ENCODE results near the gene FILIP1L. TPM values are rescaled to one million over a fixed set of nuclear protein-coding genes. Genes with fewer than 3 reads are reported as not detected.

Gene FILIP1L
- total and polyA plus RNA-seq, 2 of the 13 experiments (the other 11 are each of a cell fraction or from before 2014, with no cell fraction given): 8.1 to 187 TPM

DNA sequence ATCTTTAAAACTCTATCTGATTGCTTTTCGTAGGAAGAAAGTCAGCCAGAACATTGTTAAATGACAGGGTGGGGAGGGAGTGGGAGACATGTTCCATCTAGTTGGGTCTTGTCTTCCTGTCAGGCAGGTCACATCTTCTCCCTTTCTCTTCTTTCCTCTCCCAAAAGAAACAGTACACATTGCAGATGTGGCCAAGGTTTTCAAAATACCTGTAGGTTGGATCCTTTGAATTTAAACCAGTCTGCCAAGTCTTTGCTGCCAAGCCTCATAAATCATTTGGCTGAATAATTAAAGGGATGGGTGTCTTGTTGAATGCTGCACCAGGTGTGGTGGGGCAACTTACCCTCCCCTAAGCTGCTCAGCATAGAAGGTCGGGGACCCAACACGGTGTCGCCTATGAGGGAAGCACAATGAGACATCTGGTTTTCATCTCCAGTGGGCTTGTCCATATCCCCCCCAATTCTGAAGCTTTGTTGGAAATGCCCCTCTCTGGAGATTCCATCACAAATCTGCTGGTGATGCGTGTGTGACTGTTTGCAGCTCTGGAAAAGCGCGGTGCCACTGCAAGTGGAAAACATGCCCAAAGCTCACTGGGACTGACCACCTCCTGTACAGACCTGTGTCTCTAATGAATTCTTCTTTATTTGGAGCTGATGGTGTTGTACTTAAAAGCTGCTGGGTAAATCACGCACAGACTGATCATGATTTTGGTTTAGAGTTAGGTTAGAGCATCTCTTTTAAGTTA, 112.6 kb downstream of the FILIP1L start (continued):
- TF ChIP-seq, protein P1, sequence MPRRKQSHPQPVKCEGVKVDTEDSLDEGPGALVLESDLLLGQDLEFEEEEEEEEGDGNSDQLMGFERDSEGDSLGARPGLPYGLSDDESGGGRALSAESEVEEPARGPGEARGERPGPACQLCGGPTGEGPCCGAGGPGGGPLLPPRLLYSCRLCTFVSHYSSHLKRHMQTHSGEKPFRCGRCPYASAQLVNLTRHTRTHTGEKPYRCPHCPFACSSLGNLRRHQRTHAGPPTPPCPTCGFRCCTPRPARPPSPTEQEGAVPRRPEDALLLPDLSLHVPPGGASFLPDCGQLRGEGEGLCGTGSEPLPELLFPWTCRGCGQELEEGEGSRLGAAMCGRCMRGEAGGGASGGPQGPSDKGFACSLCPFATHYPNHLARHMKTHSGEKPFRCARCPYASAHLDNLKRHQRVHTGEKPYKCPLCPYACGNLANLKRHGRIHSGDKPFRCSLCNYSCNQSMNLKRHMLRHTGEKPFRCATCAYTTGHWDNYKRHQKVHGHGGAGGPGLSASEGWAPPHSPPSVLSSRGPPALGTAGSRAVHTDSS (CRISPR knock-in tag; conservative IDR thresholded peaks at IDR 0.05): no peak

- TF ChIP-seq ZSCAN22 (CRISPR knock-in tag; IDR thresholded peaks at IDR 0.05): no peak
- no peak for TF ChIP-seq ZNF501 (CRISPR knock-in tag; IDR thresholded peaks at IDR 0.05)
- TF ChIP-seq ZNF567 (CRISPR knock-in tag; IDR thresholded peaks at IDR 0.05; ENCODE audit: borderline replicate concordance): no peak
- no peak for TF ChIP-seq ETV5 (CRISPR knock-in tag; IDR thresholded peaks at IDR 0.05; ENCODE audit: borderline replicate concordance)
- no peak for TF ChIP-seq FLYWCH1 (CRISPR knock-in tag; IDR thresholded peaks at IDR 0.05)
- TF ChIP-seq ETV6 (CRISPR knock-in tag; conservative IDR thresholded peaks at IDR 0.05): no peak
- TF ChIP-seq ZNF589 (CRISPR knock-in tag; conservative IDR thresholded peaks at IDR 0.05): no peak
- TF ChIP-seq ZNF329 (CRISPR knock-in tag; IDR thresholded peaks at IDR 0.05; ENCODE audit: low read depth): no peak
- no peak for TF ChIP-seq SRSF9 (IDR thresholded peaks at IDR 0.05; ENCODE audit: borderline replicate concordance, insufficient read depth, low read depth, low read length, poor library complexity, severe bottlenecking)
- TF ChIP-seq ZNF557 (CRISPR knock-in tag; IDR thresholded peaks at IDR 0.05): no peak
- TF ChIP-seq, protein P2, sequence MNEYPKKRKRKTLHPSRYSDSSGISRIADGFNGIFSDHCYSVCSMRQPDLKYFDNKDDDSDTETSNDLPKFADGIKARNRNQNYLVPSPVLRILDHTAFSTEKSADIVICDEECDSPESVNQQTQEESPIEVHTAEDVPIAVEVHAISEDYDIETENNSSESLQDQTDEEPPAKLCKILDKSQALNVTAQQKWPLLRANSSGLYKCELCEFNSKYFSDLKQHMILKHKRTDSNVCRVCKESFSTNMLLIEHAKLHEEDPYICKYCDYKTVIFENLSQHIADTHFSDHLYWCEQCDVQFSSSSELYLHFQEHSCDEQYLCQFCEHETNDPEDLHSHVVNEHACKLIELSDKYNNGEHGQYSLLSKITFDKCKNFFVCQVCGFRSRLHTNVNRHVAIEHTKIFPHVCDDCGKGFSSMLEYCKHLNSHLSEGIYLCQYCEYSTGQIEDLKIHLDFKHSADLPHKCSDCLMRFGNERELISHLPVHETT (CRISPR knock-in tag; conservative IDR thresholded peaks at IDR 0.05): no peak
- whole genome bisulfite sequencing (ENCODE audit: low lambda C conversion rate): 100% methylated on average over 3 of the region's 3 CpGs
Observed at GRCh38 chr3:100001083-100001482, 113.2 kb downstream of the FILIP1L start.

More at GRCh38 chr3:100001083-100001482, 113.2 kb downstream of the FILIP1L start:
- in situ Hi-C loops (cut with HindIII; ENCODE audit: extremely low pct_ligation_motif_present, low pct_unique_long_range_greater_than_20kb) (no loop called here), intact Hi-C loops (cut with micrococcal nuclease; ENCODE audit: unreplicated experiment) (no loop called here)
- no TSS peak for BruUV-seq (replicated peaks)
- DNase-seq (ENCODE audit: low spot score) (no peak), ATAC-seq (no peak), FAIRE-seq (no peak)
- Histone ChIP-seq H3K9ac (ENCODE audit: insufficient read depth, low read depth, low read length) (no peak overlapping the region), H3K36me3 (replicated peaks in 1 of 2; ENCODE audit: control insufficient read depth in 1 of 2, insufficient read depth in 2 of 2, low read length in 2 of 2) (no peaks in the 10 kb centered on the region), H3K4me3 (replicated peaks in 1 of 3; ENCODE audit: insufficient read depth in 1 of 3, low read depth in 2 of 3, low read length in 3 of 3) (no peak overlapping the region), H4K20me1 (ENCODE audit: insufficient read depth, low read length) (no peaks in the 10 kb centered on the region), H3K27ac (ENCODE audit: extremely low read length, insufficient read depth, low read length) (no peak overlapping the region), H3K9me3 (ENCODE audit: low read length) (no peaks in the 10 kb centered on the region), H3K4me2 (ENCODE audit: low read depth, low read length) (no peak overlapping the region), H3K4me1 (ENCODE audit: insufficient read depth, low read length) (peaks cover 38% of the 10 kb centered on the region), H2AFZ (ENCODE audit: low read length) (no peak overlapping the region), H3K27me3 (ENCODE audit: control insufficient read depth in 1 of 2, insufficient read depth in 2 of 2, low read length in 2 of 2) (no peaks in the 10 kb centered on the region), H3K79me2 (ENCODE audit: insufficient read depth, low read length) (no peaks in the 10 kb centered on the region)
- CTCF ChIA-PET (ENCODE audit: low intra/inter-chr PET ratio, low total read pairs): no interaction called here
- POLR2A ChIA-PET: interaction anchor here (0.9 kb wide), 1 partner anchor 80 kb away, joined by 4 read pairs; no protein-coding TSS in a partner anchor

All from HepG2 (cell line).